GM08714 (cell line): ENCODE results near the gene NDUFV2.

Experiments
- H3K4me3 ChIP-seq: fragments of 200-500 bp; sonication (Bioruptor generic); 2 replicates; pipeline ENCODE4 v1.5.1; 2014; ENCODE audit warnings: mild to moderate bottlenecking, low read length, inconsistent platforms
- ZNF274 ChIP-seq: IDR thresholded peaks from 2 replicates; pipeline ENCODE4 v1.6.1; 2012; ENCODE audit warnings: mild to moderate bottlenecking, low read depth, low read length

The NDUFV2 gene

GRCh38 chr18:9120796-9121195 is 18.3 kb downstream of the NDUFV2 start:
- H3K4me3 ChIP-seq: no peak overlapping the region
- TF ChIP-seq ZNF274: no peak

- TF ChIP-seq ZNF274: no peak
- no peak overlapping the region for H3K4me3 ChIP-seq
These were observed 21.0 kb downstream of the NDUFV2 start for GRCh38 chr18:9123520-9123919.

- TF ChIP-seq ZNF274: no peak
- H3K4me3 ChIP-seq: no peak overlapping the region
These were observed 22.3 kb downstream of the NDUFV2 start for GRCh38 chr18:9124824-9125223.

GRCh38 chr18:9126337-9126736 is 23.8 kb downstream of the NDUFV2 start:
- no peak overlapping the region for H3K4me3 ChIP-seq
- TF ChIP-seq ZNF274: no peak

- no peak for TF ChIP-seq ZNF274
- no peak overlapping the region for H3K4me3 ChIP-seq
These were observed 27.7 kb downstream of the NDUFV2 start for GRCh38 chr18:9130195-9130594.

GRCh38 chr18:9130806-9131205 is 28.3 kb downstream of the NDUFV2 start:
- TF ChIP-seq ZNF274: no peak

GRCh38 chr18:9132628-9133027 is 30.1 kb downstream of the NDUFV2 start:
- H3K4me3 ChIP-seq: no peak overlapping the region
- TF ChIP-seq ZNF274: no peak

More at GRCh38 chr18:9130806-9131205, 28.3 kb downstream of the NDUFV2 start:
- H3K4me3 ChIP-seq: no peak overlapping the region

GRCh38 chr18:9133225-9133624 is 30.7 kb downstream of the NDUFV2 start:
- no peak overlapping the region for H3K4me3 ChIP-seq
- TF ChIP-seq ZNF274: no peak

- H3K4me3 ChIP-seq: peak overlapping the region; percentile 76
- TF ChIP-seq ZNF274: no peak
These were observed 32.8 kb downstream of the NDUFV2 start for GRCh38 chr18:9135081-9135911.

- TF ChIP-seq ZNF274: no peak
- H3K4me3 ChIP-seq: peak overlapping the region; percentile 76
These were observed 33.4 kb downstream of the NDUFV2 start for GRCh38 chr18:9135912-9136314.

GRCh38 chr18:9136315-9137155 is 34.0 kb downstream of the NDUFV2 start, which contains the start of gene ANKRD12:
ANKRD12 (plus strand) TSS chr18:9136781; CDS start chr18:9182433, 45,652 bp downstream.
- no peak for TF ChIP-seq ZNF274
- peak within 1 kb of the TSS; percentile 100 for H3K4me3 ChIP-seq

GRCh38 chr18:9137168-9138066 is 34.9 kb downstream of the NDUFV2 start:
- peak overlapping the region; percentile 100 for H3K4me3 ChIP-seq
- no peak for TF ChIP-seq ZNF274

- TF ChIP-seq ZNF274: no peak
- peak overlapping the region; percentile 15; the same call in 1 of the 2 replicates for H3K4me3 ChIP-seq
These were observed 37.0 kb downstream of the NDUFV2 start for GRCh38 chr18:9139400-9140039.
